GM12878 (cell line): ENCODE measurements around the gene RNU2-1. TPM values are rescaled to one million over a fixed set of nuclear protein-coding genes. Genes with fewer than 3 reads are reported as not detected.

Source experiments
- ATAC-seq: fragments of 200-7000 bp; cut with Tn5 transposase; 3 replicates; pipeline ENCODE4 v1.9.1; 2020; ENCODE audit warnings: mild to moderate bottlenecking, moderate library complexity
- BruUV-seq: library from RNA; stranded (reverse); fragments of 400-500 nt; replicated peaks from 2 replicates; lab custom pipeline; 2021; lab: Mats Ljungman, UMichigan
- CTCF ChIA-PET: fragments of 300-600 bp; sonication (Branson Sonifier 250); formaldehyde crosslinking; extraction: SDS; loops from one replicate; lab custom pipeline; 2021; ENCODE audit warnings: inconsistent platforms; lab: Yijun Ruan, JAX
- POLR2A ChIA-PET: fragments of 350-600 bp; formaldehyde crosslinking; extraction: SDS; loops from one replicate; lab custom pipeline; 2021; ENCODE audit warnings: inconsistent platforms; lab: Charles Lee
- RAD21 ChIA-PET: fragments of 300-600 bp; sonication (Branson Sonifier 250); formaldehyde crosslinking; loops from one replicate; lab custom pipeline; 2023; ENCODE audit warnings: antibody characterized with exemption; ENCODE audit not compliant: unreplicated experiment; lab: Charles Lee
- SMC1A ChIA-PET: fragments of 300-600 bp; sonication (Branson Sonifier 250); formaldehyde crosslinking; loops from one replicate; lab custom pipeline; 2023; ENCODE audit not compliant: unreplicated experiment, uncharacterized antibody; lab: Charles Lee
- DNase-seq: peaks from one replicate; pipeline ENCODE4 v3.0.0-alpha.2; 2011; ENCODE audit warnings: low read depth, low spot score
- FAIRE-seq: peaks from 3 replicates; lab custom pipeline; 2011; peaks lifted over from hg19 to GRCh38; lab: Jason Lieb, UNC
- H2AFZ ChIP-seq: 2 replicates; pipeline ENCODE4 v1.6.0; 2011; ENCODE audit warnings: low read depth, low read length, control low read depth; ENCODE audit not compliant: control insufficient read depth
- H3K27ac ChIP-seq: 2 replicates; pipeline ENCODE4 v1.5.1; 2011; ENCODE audit warnings: control low read depth; ENCODE audit not compliant: control insufficient read depth, insufficient read depth
- H3K27me3 ChIP-seq, 2 experiments: replicated peaks in 1 of 2; 2 replicates each; pipeline versions ENCODE4 v1.6.0 to v1.6.1; 2011; ENCODE audit warnings: low read length in 1 of 2; ENCODE audit not compliant: control insufficient read depth in 2 of 2, insufficient read depth in 2 of 2
- H3K36me3 ChIP-seq, 2 experiments: 2 replicates each; pipeline ENCODE4 v1.5.1; 2011; ENCODE audit warnings: low read length in 1 of 2; ENCODE audit not compliant: control insufficient read depth in 2 of 2, insufficient read depth in 2 of 2
- H3K4me1 ChIP-seq: 2 replicates; pipeline ENCODE4 v1.6.1; 2011; ENCODE audit warnings: mild to moderate bottlenecking, low read length, moderate library complexity, mixed read lengths; ENCODE audit not compliant: control insufficient read depth, insufficient read depth
- H3K4me2 ChIP-seq: 2 replicates; pipeline ENCODE4 v1.6.0; 2011; ENCODE audit warnings: control low read depth; ENCODE audit not compliant: control insufficient read depth, insufficient read depth
- H3K4me3 ChIP-seq: fragments of 200-600 bp; sonication (generic); 2 replicates; pipeline ENCODE4 v1.5.1; 2016
- H3K79me2 ChIP-seq: 2 replicates; pipeline ENCODE4 v1.6.0; 2011; ENCODE audit warnings: low read length; ENCODE audit not compliant: control insufficient read depth, insufficient read depth
- H3K9ac ChIP-seq: 2 replicates; pipeline ENCODE4 v1.8.0; 2011; ENCODE audit warnings: low read length, control low read depth, mixed read lengths; ENCODE audit not compliant: control insufficient read depth, insufficient read depth
- H3K9me3 ChIP-seq: replicated peaks from 3 replicates; pipeline ENCODE4 v1.5.1; 2011; ENCODE audit warnings: mild to moderate bottlenecking, low read length; ENCODE audit not compliant: control insufficient read depth, insufficient read depth
- H4K20me1 ChIP-seq: 2 replicates; pipeline ENCODE4 v1.6.0; 2011; ENCODE audit not compliant: control insufficient read depth, insufficient read depth
- BCL3 ChIP-seq: IDR thresholded peaks from 2 replicates; pipeline ENCODE4 v1.6.1; 2011; ENCODE audit warnings: borderline replicate concordance, low read depth, mild to moderate bottlenecking, moderate library complexity, low read length; ENCODE audit not compliant: insufficient read depth, poor library complexity, severe bottlenecking
- ESRRA ChIP-seq: IDR thresholded peaks from 2 replicates; pipeline ENCODE4 v1.6.1; 2012; ENCODE audit warnings: mild to moderate bottlenecking, low read length, improper control_type of control experiment
- JUND ChIP-seq: IDR thresholded peaks from 2 replicates; pipeline ENCODE4 v1.6.1; 2012; ENCODE audit warnings: low read depth, mild to moderate bottlenecking, low read length, improper control_type of control experiment, moderate library complexity
- MTA3 ChIP-seq: IDR thresholded peaks from 2 replicates; pipeline ENCODE4 v1.6.1; 2012; ENCODE audit warnings: low read length, inconsistent platforms, borderline replicate concordance
- MYC ChIP-seq: IDR thresholded peaks from 2 replicates; pipeline ENCODE4 v1.6.1; 2011; ENCODE audit warnings: mild to moderate bottlenecking, low read length, moderate library complexity, inconsistent platforms; ENCODE audit not compliant: insufficient read depth, insufficient replicate concordance, insufficient read length, severe bottlenecking
- NR2C2 ChIP-seq: IDR thresholded peaks from 2 replicates; pipeline ENCODE4 v1.6.1; 2011; ENCODE audit warnings: borderline replicate concordance, low read depth; ENCODE audit not compliant: control insufficient read depth, insufficient read length
- SMC3 ChIP-seq: IDR thresholded peaks from 2 replicates; pipeline ENCODE4 v1.6.1; 2011; ENCODE audit warnings: low read length, improper control_type of control experiment, borderline replicate concordance
- STAT1 ChIP-seq: fragments of 450-650 bp; conservative IDR thresholded peaks from 2 replicates; pipeline ENCODE4 v1.6.1; 2014; ENCODE audit warnings: antibody characterized with exemption, mild to moderate bottlenecking
- ZBTB4 ChIP-seq: fragments of 450-650 bp; formaldehyde crosslinking; IDR thresholded peaks from 2 replicates; pipeline ENCODE4 v1.4.0; 2022; ENCODE audit warnings: mild to moderate bottlenecking, moderate library complexity
- ZNF384 ChIP-seq: IDR thresholded peaks from 2 replicates; pipeline ENCODE4 v1.6.1; 2012; ENCODE audit warnings: low read depth, mild to moderate bottlenecking, low read length, improper control_type of control experiment, borderline replicate concordance
- WGBS: methylation state at CpG from one replicate; pipeline ENCODE4 v1.1.6; 2016; ENCODE audit warnings: low lambda C conversion rate; ENCODE audit not compliant: insufficient replicate concordance, insufficient coverage; ENCODE audit errors: missing lambda C conversion rate; 5-methylcytosine and 5-hydroxymethylcytosine counted together
- in situ Hi-C: fragments of 300-500 bp; cut with MboI; formaldehyde crosslinking; loops from 9 replicates; pipeline ENCODE4 v1.14.3; 2018; ENCODE audit warnings: mixed read lengths
- intact Hi-C: fragments of 100-400 bp; cut with micrococcal nuclease; formaldehyde crosslinking; loops from one replicate; pipeline ENCODE4 v1.14.2; 2022; ENCODE audit not compliant: unreplicated experiment
- polyA plus RNA-seq, 11 experiments: library from polyadenylated mRNA; depleted of rRNA in 4 of 11; unstranded in 6 of 11; stranded (reverse) in 5 of 11; fragments of >200 nt; fragmentation: Nextera tagmentation in 4 of 11; fragmentation: Illumina TruSeq in 1 of 11; extraction: Ambion mirVana in 4 of 11; extraction: Trizol in 1 of 11; gene quantifications; 1 replicate in 1 of 11; 2 replicates in 10 of 11; pipeline versions ENCODE4 v1.2.1 to v1.2.3, GENCODE V29; 2011 to 2016; ENCODE audit warnings: inconsistent platforms in 2 of 11, missing spikeins in 2 of 11, low read depth in 1 of 11
- total RNA-seq, 4 experiments: library from RNA; depleted of rRNA in 3 of 4; stranded (reverse); fragments of >200 nt in 3 of 4; fragmentation: Illumina TruSeq in 1 of 4; extraction: Trizol in 1 of 4; gene quantifications; 2 replicates each; pipeline versions ENCODE4 v1.2.1 to v1.2.3, GENCODE V29; 2013 to 2021
- TF ChIP-seq, protein P1 (sequence below): fragments of 450-650 bp; formaldehyde crosslinking; IDR thresholded peaks from 2 replicates; pipeline ENCODE4 v1.4.0; 2020; ENCODE audit warnings: mild to moderate bottlenecking, moderate library complexity

The RNU2-1 gene
- total and polyA plus RNA-seq, 10 of the 15 experiments (the other 5 are each of a cell fraction or from before 2014, with no cell fraction given): 17.5 to 9,631 (median 17.7) TPM; not detected in 7

- Histone ChIP-seq H3K27ac (peak within 1 kb of the TSS; percentile 88), H3K9ac (peak within 1 kb of the TSS; percentile 86), H2AFZ (peak within 1 kb of the TSS; percentile 82), H3K4me2 (peak within 1 kb of the TSS; percentile 95), H3K36me3 (peaks cover 2 to 11% of the 10 kb centered on the region in 2 experiments; a peak in 3 of 4 replicates), H3K4me1 (peaks cover 10% of the 10 kb centered on the region), H3K9me3 (no peaks in the 10 kb centered on the region), H3K27me3 (no peaks in the 10 kb centered on the region), H4K20me1 (no peaks in the 10 kb centered on the region), H3K4me3 (peak within 1 kb of the TSS; percentile 75), H3K79me2 (peaks cover 17% of the 10 kb centered on the region)
- SMC1A ChIA-PET: interaction anchor here (0.8 to 3.9 kb wide), 9 partner anchors 11 to 149 kb away, joined by 3 to 20 read pairs (median 4); no protein-coding TSS in a partner anchor
- FAIRE-seq: no peak
- WGBS: under 1% methylated on average over 45 of the region's 54 CpGs
- CTCF ChIA-PET: interaction anchor here (0.6 to 1.8 kb wide), 11 partner anchors 10 to 272 kb away, joined by 3 to 6 read pairs (median 3); partner anchors contain the start of genes DHX8, NBR1 and RPL27
- POLR2A ChIA-PET: interaction anchor here (0.8 to 4.4 kb wide), 7 partner anchors 22 to 214 kb away, joined by 3 to 31 read pairs (median 5); partner anchors contain the start of genes NBR1 and RPL27
- RAD21 ChIA-PET: interaction anchor here (1.3 to 2.9 kb wide), 3 partner anchors 40 to 156 kb away, joined by 3 to 15 read pairs (median 15); partner anchors contain the start of gene NBR1
- in situ Hi-C loops: loop anchor here (10.0 to 25.0 kb wide), 9 partner anchors 103 to 1651 kb away; partner anchors contain the start of genes DNAJC7, EIF1, HDAC5 and MEOX1
- DNase-seq: peak; percentile 59
- BruUV-seq: TSS peak; percentile 70
- peak; percentile 90 for ATAC-seq
- intact Hi-C loops: no loop called here
- TF ChIP-seq SMC3: no peak
- TF ChIP-seq ZBTB4 (CRISPR knock-in tag): no peak
- TF ChIP-seq, protein P1, sequence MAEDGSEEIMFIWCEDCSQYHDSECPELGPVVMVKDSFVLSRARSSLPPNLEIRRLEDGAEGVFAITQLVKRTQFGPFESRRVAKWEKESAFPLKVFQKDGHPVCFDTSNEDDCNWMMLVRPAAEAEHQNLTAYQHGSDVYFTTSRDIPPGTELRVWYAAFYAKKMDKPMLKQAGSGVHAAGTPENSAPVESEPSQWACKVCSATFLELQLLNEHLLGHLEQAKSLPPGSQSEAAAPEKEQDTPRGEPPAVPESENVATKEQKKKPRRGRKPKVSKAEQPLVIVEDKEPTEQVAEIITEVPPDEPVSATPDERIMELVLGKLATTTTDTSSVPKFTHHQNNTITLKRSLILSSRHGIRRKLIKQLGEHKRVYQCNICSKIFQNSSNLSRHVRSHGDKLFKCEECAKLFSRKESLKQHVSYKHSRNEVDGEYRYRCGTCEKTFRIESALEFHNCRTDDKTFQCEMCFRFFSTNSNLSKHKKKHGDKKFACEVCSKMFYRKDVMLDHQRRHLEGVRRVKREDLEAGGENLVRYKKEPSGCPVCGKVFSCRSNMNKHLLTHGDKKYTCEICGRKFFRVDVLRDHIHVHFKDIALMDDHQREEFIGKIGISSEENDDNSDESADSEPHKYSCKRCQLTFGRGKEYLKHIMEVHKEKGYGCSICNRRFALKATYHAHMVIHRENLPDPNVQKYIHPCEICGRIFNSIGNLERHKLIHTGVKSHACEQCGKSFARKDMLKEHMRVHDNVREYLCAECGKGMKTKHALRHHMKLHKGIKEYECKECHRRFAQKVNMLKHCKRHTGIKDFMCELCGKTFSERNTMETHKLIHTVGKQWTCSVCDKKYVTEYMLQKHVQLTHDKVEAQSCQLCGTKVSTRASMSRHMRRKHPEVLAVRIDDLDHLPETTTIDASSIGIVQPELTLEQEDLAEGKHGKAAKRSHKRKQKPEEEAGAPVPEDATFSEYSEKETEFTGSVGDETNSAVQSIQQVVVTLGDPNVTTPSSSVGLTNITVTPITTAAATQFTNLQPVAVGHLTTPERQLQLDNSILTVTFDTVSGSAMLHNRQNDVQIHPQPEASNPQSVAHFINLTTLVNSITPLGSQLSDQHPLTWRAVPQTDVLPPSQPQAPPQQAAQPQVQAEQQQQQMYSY (CRISPR knock-in tag): no peak
- TF ChIP-seq ESRRA: no peak
- no peak for TF ChIP-seq ZNF384
- no peak for TF ChIP-seq MYC
- no peak; the same call in 1 of the 2 replicates for TF ChIP-seq MTA3
- no peak for TF ChIP-seq BCL3
- no peak for TF ChIP-seq NR2C2
- TF ChIP-seq JUND: no peak
- TF ChIP-seq STAT1: no peak
Measured at GRCh38 chr17:43211480-43212402, 22.0 kb downstream of the RNU2-1 start, which contains the start of gene TMEM106A. Gene TMEM106A (plus strand): TSS chr17:43211875. CDS start chr17:43213042, 1,167 bp downstream.
